Measurements from ENCODE around the gene COPS4. TPM values are rescaled to one million over a fixed set of nuclear protein-coding genes. Genes with fewer than 3 reads are reported as not detected.
"Not testable (repeated sequence)": the region's sequence is repeated elsewhere in the genome, so short reads cannot be mapped to it uniquely, and the experiment has no call there.

The COPS4 gene
- polyA plus RNA-seq, 6 donors from 2014 or later, result 40.1 to 74.5 (median 49.2) TPM

DNA sequence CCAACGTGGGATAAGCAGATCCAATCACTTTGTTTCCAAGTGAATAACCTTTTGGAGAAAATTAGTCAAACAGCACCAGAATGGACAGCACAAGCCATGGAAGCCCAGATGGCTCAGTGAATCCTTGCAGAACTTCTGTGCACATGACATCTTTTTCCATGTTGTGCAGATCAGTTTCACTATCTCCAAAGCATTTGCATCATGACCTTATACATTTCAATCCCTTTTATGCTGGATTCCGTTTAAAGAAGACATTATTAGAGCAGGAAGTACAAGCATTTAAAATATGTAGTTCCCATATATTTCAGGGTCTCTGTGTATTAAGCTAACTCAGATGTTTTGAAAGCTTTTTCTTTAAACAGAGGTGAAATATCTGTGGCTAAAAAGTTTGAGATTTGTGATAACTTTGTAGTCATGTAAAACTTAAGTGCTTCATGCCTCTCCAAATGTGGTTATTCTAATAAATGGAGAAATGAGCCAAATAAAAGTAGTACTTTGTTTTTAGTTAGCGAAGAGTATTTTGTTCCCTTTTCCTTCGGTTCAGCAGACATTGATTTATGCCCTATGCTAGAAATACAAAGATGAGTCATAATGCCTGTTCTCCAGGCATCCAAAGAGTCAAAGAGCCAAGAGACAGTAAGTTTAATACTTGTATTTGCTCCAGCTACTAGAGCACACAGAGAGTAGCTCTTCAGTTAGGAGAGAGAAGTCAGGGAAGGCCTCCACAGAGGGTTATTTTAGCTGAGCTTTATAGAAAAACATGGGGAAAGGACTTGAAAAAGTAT is 40.5 kb downstream of the COPS4 start:
- peak; percentile 19 for DNase-seq
- peak; percentile 32 to 45 for ATAC-seq (ENCODE audit: low read depth in 2 of 2)
- Mint-ChIP-seq H3K4me1 (peaks cover 15 to 24% (median 21%) of the 10 kb centered on the region in 3 donors), H3K27me3 (no peaks in the 10 kb centered on the region), H3K9me3 (peaks cover 0 to 7% (median 0%) of the 10 kb centered on the region in 7 donors), H3K36me3 (peaks cover 6 to 9% of the 10 kb centered on the region in 2 donors), H3K27ac (peak overlapping the region in 5 of 6 donors; percentile 39 to 90 (median 79)), H3K4me3 (peak overlapping the region in 6 of 8 donors; percentile 5 to 81 (median 44))

DNA sequence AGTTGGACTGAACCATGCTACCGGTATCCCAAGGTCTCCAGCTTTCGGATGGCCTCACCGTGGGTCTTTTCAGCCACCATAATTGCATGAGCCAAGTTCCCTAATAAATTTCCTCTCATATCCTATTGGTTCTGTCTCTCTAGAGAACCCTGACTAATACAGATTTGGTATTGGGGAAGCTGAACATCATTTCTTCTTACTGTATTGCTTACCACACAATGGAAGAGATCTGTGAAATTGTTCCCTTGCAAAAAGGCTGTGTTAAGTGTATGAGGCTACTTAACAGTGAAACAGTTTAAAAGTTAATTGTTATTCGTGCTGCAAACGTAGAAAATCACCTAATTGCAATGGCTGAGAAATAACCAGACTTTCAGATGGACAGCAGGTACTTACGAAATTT is 45.6 kb downstream of the COPS4 start:
- Mint-ChIP-seq H3K9me3 (peaks cover 0 to 7% (median 0%) of the 10 kb centered on the region in 7 donors), H3K4me1 (peaks cover 37 to 49% (median 43%) of the 10 kb centered on the region in 3 donors), H3K36me3 (peaks cover 7 to 14% of the 10 kb centered on the region in 2 donors), H3K27me3 (no peaks in the 10 kb centered on the region), H3K4me3 (no peak overlapping the region), H3K27ac (peak overlapping the region in 3 of 6 donors; percentile 10 to 85 (median 19))
- ATAC-seq (ENCODE audit: low read depth in 2 of 2) (no peak), DNase-seq (no peak)

DNA sequence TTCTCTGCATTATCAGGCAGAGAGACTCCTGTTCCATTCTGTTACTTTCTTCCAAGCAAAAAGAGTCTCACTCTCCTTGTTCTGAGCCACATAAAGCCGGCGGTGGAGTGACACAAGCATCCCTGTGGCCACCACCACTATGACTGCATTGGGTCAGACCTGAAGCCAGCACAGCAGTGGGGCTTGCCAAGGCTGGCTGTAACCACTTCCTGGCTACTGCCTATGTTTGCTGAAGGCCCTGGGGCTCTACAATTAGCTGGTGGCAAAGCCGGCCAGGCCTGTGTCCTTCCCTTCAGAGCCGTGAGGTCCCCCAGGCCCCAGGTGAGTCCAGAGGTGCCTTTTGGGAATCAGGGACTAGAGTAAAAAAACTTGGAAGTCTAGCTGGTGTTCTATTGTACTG is 47.8 kb downstream of the COPS4 start:
- Mint-ChIP-seq H3K27me3 (no peaks in the 10 kb centered on the region), H3K9me3 (peaks cover 0 to 3% (median 0%) of the 10 kb centered on the region in 7 donors), H3K36me3 (peaks cover 1 to 12% of the 10 kb centered on the region in 2 donors), H3K4me1 (peaks cover 26 to 39% (median 36%) of the 10 kb centered on the region in 3 donors), H3K4me3 (no peak overlapping the region), H3K27ac (peak overlapping the region in 4 of 6 donors; percentile 85 to 98 (median 92))
- no peak for ATAC-seq (ENCODE audit: low read depth in 2 of 2)
- no peak for DNase-seq

DNA sequence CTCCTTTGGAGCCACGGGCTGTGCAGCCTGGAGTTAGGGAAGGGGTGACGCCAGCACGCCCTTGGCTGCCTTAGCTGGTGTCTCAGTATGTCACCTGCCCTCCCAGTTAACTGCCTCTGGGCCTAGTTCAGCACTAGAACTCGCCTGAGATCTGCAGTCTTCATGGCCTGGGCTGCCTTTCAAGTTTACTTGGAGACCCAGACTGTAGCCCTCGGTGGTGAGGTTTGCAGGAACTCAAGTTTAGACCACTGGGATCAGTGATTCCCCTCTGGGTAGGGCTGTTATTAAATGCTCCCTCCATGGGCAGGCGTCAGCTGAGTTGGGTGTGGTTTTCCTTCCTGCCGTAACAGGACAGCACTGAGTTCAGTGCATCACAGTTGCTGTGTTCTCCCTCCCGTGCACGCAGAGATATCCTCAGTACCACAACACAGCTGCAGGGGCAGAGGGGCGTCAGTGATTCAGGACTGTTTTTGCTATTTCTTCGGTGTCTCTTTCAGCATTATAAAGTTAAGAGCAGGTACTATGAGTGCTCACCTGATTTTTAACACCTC is 49.0 kb downstream of the COPS4 start:
- ATAC-seq (ENCODE audit: low read depth in 2 of 2) (peak; percentile 97 to 98), DNase-seq (peak; percentile 78)
- Mint-ChIP-seq H3K9me3 (peaks cover 0 to 3% (median 0%) of the 10 kb centered on the region in 7 donors), H3K27ac (peak overlapping the region; percentile 85 to 98 (median 92)), H3K4me1 (peaks cover 35 to 47% (median 45%) of the 10 kb centered on the region in 3 donors), H3K27me3 (no peaks in the 10 kb centered on the region), H3K4me3 (peak overlapping the region in 7 of 8 donors; percentile 43 to 77 (median 57)), H3K36me3 (peaks cover 13 to 22% of the 10 kb centered on the region in 2 donors)

DNA sequence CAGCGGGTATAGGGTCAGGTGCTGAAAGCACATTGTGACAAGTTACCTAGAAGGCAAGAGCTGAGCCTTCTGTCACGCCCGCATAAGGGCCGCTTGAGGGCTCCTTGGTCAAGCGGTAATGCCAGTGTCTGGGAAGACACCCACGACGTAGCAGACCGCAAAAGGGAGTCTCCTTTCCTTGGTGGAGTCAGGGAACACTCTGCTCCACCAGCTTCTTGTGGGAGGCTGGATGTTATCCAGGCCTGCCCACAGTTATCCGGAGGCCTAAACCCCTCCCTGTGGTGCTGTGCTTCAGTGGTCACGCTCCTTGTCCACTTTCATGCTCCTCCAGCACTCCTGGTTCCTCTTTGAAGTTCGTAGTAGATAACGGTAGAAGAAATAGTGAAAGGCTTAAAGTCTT is 50.0 kb downstream of the COPS4 start:
- not testable (repeated sequence) for DNase-seq; H3K9me3 Mint-ChIP-seq; ATAC-seq (ENCODE audit: low read depth in 2 of 2); H3K27me3 Mint-ChIP-seq
- Mint-ChIP-seq H3K27ac (peak overlapping the region in 5 of 6 donors; percentile 53 to 85 (median 71)), H3K4me3 (peak overlapping the region in 2 of 8 donors; percentile 4 to 66), H3K36me3 (peaks cover 21 to 32% of the 10 kb centered on the region in 2 donors), H3K4me1 (peaks cover 40 to 50% (median 50%) of the 10 kb centered on the region in 3 donors)

DNA sequence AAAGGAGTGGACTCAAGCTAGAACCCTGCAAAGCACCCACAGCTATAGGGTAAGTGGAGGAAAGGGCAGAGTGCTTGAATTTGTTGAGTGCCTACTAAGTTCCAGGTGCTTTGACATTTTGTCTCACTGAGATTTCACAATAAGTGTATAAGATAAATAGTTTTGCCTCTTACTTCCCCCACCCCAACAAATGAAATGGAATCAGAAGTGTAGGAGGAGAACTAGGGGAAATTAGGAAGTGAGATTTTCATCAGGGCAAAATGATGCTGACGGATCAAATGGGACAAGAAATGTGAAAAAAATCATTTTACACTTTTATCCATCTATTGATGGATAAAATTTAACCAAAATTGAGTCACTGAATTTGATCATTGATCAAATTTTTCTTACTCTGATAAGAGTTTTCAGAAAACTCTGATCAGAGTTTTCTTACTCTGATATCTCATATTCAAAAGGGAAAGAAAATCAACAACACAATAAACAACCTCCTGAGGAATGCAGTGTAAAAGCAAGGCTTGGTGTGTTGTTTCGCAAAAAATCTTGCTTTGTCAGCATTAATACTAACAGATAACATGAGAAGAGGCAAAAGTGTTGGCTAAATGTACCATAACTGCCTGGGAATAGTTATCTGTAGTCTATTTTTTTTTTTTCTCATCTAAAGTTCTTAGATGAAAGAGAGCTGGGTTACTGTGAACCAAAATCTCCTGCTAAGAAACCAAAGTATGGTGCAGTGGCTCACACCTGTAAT is 54.6 kb downstream of the COPS4 start:
- ATAC-seq (ENCODE audit: low read depth in 2 of 2), result no peak
- Mint-ChIP-seq H3K27ac (peak overlapping the region in 5 of 6 donors; percentile 15 to 95 (median 84)), H3K4me1 (peaks cover 36 to 44% (median 40%) of the 10 kb centered on the region in 3 donors), H3K9me3 (no peaks in the 10 kb centered on the region), H3K4me3 (no peak overlapping the region), H3K27me3 (no peaks in the 10 kb centered on the region), H3K36me3 (peaks cover 41 to 48% of the 10 kb centered on the region in 2 donors)
- DNase-seq, result no peak

DNA sequence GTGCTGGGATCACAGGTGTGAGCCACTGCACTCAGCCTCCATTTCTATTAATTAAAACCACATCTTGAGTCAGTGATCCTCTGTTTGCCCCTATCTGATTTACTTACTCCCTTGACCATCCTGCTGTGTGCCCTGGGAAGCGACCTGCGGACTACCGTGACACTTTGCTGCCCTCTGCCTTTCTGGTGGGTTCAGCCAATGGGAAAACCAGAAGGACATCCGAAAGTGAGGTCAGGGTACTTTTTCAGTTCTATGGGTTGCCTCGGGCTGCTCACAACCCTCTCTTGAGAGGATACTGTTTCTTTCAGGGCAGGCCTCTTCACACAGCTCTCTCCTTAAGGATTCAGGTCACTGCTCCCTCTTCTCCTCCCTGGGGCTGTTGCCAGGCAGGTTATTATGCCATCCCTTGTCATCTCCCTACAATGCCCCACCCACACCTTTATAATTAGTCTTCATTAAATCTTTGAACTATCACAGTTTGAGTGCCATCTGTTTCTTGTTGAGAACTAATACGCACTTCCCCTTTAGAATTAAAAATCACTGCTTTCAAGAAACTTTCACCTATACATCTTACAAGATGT is 58.2 kb downstream of the COPS4 start:
- Mint-ChIP-seq H3K36me3 (peaks cover 37 to 63% of the 10 kb centered on the region in 2 donors), H3K4me3 (no peak overlapping the region), H3K9me3 (no peaks in the 10 kb centered on the region), H3K27ac (peak overlapping the region; percentile 64 to 98 (median 84)), H3K27me3 (no peaks in the 10 kb centered on the region), H3K4me1 (peaks cover 37 to 53% (median 39%) of the 10 kb centered on the region in 3 donors)
- DNase-seq (no peak), ATAC-seq (ENCODE audit: low read depth in 2 of 2) (no peak)

DNA sequence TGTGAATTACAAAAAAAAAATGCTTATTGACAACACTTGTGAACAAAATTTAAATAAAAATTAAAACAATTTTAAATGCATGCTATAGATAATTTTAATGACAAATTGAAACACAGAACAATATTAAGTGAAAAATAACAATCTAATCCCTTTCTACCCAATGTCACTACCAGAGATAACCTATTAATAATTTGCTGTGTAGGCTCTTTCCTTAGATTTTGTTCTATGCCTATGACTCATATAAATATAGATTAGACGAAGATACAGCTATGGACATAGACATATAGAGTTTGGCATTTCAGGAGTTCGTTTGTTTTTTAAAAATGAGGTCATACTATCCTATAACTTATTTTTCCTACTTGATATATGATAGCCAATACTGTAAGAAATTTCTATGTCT is 61.4 kb downstream of the COPS4 start:
- Mint-ChIP-seq H3K9me3 (no peaks in the 10 kb centered on the region), H3K27me3 (no peaks in the 10 kb centered on the region), H3K4me3 (no peak overlapping the region), H3K4me1 (peaks cover 34 to 57% (median 46%) of the 10 kb centered on the region in 3 donors), H3K36me3 (peaks cover 29 to 54% of the 10 kb centered on the region in 2 donors), H3K27ac (peak overlapping the region in 2 of 6 donors; percentile 47 to 66)
- ATAC-seq (ENCODE audit: low read depth in 2 of 2) (no peak), DNase-seq (no peak)

DNA sequence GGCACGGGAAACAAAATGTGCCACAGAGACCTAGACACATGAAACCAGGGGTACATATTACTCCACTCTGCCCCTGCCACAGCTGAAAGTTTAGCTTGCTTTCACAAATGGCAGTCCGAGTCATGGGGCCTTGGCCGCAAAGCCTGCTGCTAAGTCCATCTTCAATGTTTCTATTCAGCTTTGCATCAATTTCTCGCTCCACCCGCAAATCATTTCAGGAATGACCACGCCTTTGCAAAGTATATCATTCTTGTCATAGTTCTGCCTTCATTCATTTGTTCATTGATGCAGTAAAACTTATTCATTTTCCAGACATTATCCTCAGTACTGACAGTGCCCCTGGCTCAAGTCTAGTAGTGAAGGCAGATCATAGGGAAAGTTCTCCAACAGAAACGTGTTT is 70.0 kb downstream of the COPS4 start:
- H3K36me3 Mint-ChIP-seq, result peaks cover 29 to 30% of the 10 kb centered on the region in 2 donors

DNA sequence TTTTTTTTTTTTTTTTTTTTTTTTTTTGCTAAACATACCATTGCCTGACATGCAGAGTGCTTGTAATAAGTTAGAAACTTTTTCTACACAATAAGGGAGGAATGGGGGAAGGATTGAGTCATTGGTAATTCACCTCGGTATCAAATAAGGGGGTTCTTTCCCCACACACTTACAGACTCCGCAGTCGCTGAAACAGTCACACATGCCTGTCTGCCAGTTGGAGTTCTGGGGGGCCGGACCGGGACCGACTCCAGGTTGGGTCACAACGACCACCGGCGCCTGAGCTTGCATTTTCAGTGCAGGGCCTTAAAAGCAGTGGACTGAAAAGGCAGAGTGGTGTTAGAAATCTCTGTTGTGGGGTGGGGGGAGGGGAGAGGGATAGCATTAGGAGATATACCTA is 72.6 kb downstream of the COPS4 start:
- Mint-ChIP-seq H3K4me3 (peak overlapping the region in 7 of 8 donors; percentile 22 to 91 (median 49)), H3K27ac (peak overlapping the region in 3 of 6 donors; percentile 37 to 87 (median 70)), H3K27me3 (no peaks in the 10 kb centered on the region), H3K4me1 (peaks cover 35 to 60% (median 42%) of the 10 kb centered on the region in 3 donors), H3K36me3 (peaks cover 13 to 16% of the 10 kb centered on the region in 2 donors), H3K9me3 (no peaks in the 10 kb centered on the region)
- ATAC-seq (ENCODE audit: low read depth in 2 of 2) (no peak), DNase-seq (no peak)

More for the DNA sequence above, 70.0 kb downstream of the COPS4 start:
- Mint-ChIP-seq H3K9me3 (no peaks in the 10 kb centered on the region), H3K4me3 (peak overlapping the region in 4 of 8 donors; percentile 9 to 36 (median 34)), H3K4me1 (peaks cover 40 to 70% (median 60%) of the 10 kb centered on the region in 3 donors), H3K27ac (peak overlapping the region in 5 of 6 donors; percentile 22 to 86 (median 71)), H3K27me3 (no peaks in the 10 kb centered on the region)
- ATAC-seq (ENCODE audit: low read depth in 2 of 2), result no peak
- no peak for DNase-seq

DNA sequence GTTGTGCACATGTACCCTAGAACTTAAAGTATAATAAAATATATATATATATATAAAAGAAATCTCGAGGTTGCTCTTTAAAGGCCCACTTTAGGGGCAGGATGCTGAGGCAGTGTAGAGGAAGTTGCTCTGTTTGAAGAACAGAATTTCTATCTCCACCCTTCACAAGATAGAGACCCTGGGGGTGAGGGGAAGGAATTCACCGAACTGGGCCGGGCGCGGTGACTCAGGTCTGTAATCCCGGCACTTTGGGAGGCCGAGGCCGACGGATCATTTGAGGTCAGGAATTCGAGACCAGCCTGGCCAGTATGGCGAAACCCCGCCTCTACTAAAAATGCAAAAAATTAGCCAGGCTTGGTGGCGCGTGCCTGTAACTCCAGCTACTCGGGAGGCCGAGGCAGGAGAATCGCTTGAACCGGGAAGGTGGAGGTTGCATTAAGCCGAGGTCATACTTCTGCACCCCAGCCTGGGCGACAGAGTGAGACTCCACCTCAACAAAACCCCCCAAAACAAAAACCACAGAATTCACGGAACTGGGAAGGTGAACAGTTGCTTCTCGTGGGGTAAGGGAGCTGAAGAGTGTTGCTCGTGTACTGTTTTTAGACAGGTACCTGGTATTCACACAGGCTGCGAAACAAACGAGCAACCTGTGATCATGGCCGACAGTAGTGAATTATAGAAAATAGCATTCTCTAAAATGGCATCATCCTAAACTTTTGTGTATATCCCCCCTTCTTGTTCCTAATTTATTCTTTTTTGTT is 73.3 kb downstream of the COPS4 start:
- Mint-ChIP-seq H3K4me3 (peak overlapping the region; percentile 88 to 99 (median 95)), H3K9me3 (no peaks in the 10 kb centered on the region), H3K27ac (peak overlapping the region; percentile 87 to 98 (median 94)), H3K36me3 (peaks cover 14 to 18% of the 10 kb centered on the region in 2 donors), H3K4me1 (peaks cover 35 to 57% (median 40%) of the 10 kb centered on the region in 3 donors), H3K27me3 (no peaks in the 10 kb centered on the region)
- ATAC-seq (ENCODE audit: low read depth in 2 of 2) (no peak), DNase-seq (no peak)

All from naive B cell (primary cell).